HG03280 (cell line): ENCODE results near the gene DOCK1.
"Not testable (repeated sequence)": the region's sequence is repeated elsewhere in the genome, so short reads cannot be mapped to it uniquely, and the experiment has no call there.

ENCODE experiments used
- ATAC-seq: cut with Tn5 transposase; IDR thresholded peaks from one replicate; pipeline ENCODE4 v1.9.1; 2021; ENCODE audit warnings: mild to moderate bottlenecking, moderate library complexity; ENCODE audit not compliant: unreplicated experiment

DOCK1 gene

DNA sequence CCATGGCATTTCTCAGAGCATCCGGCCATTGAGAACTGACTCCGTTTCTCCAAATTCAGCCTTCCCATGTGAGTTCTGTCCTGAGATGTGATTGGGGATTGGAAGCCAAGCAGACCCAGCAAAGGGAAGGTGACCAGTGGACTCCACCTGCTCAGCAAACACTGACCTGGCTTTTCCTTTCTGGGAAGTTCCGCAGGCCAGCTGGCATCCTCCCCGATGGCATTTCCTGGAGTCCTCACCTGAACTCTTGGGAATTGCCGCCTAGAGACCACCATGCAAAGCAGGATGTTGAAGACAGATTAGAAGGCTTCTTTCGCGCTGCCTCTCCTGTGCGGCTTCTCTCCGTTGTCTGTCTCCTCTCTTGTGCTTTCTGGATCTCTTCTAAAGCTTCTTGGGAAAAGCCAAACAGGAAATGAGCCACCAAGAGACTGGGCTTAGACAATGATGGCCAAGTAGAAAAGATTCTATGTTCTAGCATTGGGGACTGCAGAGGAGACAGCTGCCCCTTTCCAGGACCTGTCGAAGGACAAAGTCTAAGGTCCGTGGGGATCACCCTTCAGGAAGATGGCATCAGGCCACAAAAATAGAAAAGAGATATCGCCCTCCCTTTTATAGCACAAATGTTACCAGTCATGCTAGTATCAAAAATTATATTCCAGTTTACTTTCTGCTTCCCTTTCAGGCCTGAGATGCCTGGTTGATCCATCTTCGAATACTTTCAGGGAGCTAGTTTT lies 394.9 kb downstream of the DOCK1 start:
- no peak for ATAC-seq

DNA sequence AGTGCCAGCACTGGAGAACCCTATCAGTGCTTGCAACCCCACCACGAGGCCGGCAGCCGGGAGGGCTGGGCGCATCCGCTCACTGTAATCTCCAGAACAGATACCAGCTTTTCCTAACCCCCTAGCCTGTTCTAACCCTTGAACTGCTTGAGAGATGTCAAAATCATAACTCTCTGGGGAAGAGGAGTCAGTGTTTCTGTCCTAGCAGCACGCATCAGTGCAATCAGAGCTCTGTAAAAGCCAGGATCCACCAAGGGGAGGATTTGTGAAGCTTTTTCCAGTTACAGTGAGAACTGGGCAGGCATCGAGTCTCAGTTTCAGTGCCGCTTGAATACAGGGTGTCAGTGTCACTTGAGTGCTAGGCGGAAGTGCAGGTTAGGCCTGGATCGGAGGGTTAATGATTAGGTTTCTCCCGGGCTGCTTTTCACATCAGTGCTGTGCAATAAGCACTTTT lies 395.7 kb downstream of the DOCK1 start:
- no peak for ATAC-seq

DNA sequence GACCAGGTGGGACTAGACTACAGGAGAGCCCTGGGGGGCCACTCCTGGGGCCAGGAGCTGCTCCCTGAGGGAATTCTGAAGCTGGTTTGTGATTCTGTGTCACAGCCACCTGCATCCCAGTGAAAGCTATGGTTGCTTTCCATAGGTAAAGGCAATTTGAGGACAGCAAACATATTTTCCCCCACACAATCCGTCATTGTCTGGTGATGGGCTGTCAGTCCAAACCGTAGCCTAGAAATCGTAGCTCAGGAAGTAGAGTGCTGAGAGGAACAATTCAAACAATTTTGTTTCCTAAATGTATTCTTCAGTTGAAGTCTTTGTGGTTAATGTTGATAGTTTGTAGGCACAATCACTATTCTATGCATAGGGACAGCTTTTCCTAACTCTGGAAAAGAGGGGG lies 397.1 kb downstream of the DOCK1 start:
- ATAC-seq, result no peak

DNA sequence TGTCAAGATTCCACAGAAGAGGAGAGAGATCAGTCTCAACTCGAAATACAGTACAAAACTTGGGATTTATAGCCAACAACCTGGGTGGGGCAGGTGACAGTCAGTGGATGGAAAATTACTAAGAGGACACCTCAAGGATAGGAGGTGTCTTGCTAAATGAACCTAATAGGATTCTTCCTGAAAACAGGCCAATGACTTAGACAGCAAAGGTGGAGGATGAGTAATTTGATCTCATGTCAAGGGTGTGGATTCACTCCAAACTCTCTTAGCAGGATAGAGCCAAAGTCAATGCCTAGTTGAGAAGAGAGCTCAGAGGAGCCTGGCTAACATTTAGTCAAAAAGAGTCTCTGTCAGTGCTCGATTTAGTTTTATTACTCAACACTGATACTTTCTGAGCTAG lies 397.9 kb downstream of the DOCK1 start:
- ATAC-seq, result no peak

DNA sequence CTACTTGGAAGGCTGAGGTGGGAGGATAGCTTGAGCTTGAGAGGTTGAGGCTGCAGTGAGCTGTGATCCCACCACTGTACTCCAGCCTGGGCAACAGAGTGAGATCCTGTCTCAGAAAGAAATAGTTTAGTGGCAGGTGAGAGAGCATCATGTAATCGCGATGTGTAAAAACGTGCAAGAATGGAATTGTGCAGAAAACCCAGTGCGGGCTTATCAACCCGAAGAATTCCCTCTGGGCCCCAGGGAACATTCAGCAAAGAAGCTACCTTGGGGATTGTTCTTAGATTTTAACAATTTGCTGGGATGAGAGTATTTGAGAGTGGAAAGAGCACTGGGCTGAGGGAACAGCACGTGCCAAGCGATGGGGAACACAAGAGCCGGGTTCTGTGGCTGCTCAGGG lies 398.5 kb downstream of the DOCK1 start:
- no peak for ATAC-seq

DNA sequence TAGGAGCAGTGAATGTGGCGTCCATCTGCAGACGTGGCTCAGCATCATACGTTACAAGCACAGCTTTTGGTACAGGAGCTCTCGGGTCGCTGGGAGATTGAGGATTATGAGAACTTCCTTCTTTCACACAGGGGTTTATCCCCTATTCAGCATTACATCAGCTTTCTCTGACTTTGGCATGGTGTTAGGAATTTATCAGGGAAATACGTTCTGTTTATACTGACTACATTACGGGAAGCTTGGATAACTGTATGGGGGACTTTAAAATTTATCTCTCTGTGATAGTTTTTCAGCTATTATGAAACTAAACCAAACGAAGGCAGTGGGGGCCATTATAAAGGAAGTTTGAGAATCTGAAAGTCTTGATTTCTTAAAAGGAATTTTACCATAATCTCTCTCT lies 401.3 kb downstream of the DOCK1 start:
- no peak for ATAC-seq

DNA sequence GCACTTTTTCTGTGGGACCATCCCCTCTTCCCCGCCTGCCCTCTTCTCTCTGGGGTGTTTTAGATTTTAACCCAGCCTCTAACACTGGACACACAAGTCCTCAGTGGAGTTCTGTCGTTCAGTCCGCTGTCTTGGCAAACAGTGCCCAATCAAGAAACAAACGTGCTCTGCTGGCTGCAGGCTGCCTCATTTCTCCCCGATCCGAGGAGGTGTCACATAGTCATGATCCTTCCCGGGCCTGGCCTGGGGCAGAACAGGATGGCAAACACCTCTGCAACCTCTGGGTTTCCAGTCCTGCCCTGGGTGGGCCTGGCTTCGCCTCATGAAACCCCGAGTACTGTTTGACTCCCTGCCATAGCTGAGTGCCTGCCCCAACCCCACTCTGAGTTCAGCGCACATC lies 402.1 kb downstream of the DOCK1 start:
- ATAC-seq, result no peak

DNA sequence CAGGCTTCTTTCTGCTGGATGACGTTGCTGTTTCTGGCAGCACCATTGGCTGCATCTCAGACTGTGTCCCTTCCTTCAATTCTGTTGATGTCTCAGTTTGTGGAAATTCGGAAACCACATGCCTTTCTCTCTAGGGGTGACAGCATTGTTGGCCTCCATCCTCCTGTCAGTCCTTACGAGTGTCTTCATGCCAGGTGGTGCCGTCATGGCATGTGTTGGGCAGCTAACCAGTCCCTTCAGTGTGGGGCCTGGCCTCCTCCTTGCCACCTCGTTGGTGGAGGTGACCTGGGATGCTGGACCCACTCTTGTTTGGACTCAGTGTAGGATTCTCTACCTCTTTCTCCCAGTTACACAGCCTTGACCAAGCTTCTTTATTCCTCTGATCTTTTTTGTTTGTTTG lies 402.8 kb downstream of the DOCK1 start:
- ATAC-seq, result no peak

DNA sequence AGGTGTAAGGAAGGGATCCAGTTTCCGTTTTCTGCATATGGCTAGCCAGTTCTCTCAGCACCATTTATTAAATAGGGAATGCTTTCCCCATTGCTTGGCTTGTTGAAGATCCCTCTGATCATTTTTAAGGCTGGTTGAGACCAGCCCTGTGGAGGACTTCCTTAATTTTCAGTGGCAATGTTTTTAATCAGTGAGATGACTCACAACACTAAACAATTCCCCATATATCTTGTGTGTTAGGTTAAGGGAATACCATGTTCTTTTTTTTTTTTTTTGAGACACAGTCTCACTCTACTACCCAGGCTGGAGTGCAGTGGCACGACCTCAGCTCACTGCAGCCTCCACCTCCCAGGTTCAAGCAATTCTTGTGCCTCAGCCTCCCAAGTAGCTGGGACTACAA lies 404.4 kb downstream of the DOCK1 start:
- ATAC-seq, result not testable (repeated sequence)

DNA sequence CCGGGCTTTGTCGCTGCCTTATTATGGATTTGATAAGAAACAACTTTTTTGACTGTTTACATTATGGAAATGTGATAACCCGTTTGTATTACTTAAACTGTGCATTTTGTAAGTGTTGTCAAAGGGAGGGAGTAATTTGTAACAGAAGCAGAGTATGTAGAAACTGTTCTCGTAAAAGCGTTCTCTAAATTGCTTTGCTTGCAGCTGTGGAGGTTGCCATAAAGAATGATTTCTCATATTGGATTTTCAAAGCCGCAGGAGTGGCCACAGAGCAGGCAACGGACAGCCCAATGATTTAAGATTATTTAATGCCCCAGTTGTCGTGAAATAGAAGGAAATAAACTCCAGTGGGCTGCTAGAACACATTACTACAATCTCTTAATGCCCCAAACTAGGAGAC lies 405.2 kb downstream of the DOCK1 start:
- ATAC-seq, result no peak

DNA sequence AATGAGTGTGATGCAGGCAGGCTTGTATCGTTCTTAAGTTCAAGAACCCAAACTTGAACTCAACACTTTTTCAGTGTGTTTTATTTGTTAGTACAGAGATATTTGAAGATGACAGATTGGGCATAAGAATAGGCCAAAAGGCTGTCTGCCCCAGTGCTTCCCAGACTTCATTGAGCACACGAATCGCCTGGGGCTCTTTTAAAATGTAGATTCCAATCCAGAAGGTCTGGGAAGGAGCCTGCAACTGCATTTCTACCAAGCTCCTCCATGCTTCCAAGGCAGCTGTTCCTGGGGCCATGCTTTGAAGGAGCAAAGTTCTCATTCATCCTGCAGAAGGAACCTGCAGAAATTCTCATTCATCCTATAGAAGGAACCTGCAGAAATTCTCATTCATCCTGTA lies 405.7 kb downstream of the DOCK1 start:
- ATAC-seq, result no peak

DNA sequence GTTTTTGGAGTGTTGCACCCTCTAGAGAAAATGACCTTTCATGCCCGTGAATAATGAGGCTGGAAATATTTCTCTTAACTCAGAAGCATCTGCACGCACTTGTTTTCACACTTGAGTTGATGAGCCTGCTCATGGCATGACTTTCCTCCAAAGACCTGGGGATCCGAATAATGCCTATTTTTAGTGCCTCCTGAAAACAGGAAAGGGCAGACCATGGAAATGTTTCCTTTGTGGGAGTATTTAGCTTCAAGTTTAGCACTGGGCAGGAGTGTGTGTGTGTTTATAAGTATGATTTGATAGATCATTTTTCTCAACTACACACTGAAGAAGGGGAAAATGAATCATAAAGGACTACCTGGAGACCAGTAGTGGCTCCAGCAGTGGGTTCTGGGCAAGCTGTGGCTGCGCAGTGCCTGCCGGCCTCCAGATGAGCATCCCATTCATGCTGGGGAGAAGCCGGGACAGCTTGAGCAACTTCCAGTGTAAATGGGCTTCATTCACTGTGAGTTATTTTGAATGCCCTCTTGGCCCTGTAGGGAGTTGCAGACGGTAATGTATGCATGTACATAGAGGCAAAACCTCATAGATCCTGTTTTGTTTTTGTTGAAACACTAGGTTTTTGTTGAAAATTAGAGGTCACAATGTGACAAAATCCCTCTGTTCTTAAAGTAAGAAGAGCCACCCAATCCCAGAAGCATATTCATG lies 408.9 kb downstream of the DOCK1 start:
- ATAC-seq, result no peak

DNA sequence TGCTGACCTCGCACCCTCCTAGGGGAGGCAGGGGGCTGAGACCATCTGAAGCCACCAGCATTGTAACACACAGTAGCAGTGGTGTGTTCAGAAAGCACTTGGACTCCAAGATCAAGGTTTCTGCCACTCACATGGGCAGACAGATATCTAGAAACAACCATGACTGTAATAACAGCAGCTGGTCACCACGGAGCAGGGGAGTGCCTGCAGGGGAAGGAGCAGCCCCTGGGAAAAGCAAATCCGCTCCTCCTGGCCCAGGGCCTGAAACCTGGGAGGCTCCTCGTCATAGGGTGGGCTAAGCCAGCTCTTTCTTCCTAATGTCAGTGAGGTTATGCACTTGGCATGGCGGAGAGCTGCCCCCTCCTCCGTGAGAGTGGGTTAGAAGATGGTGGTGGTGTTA lies 409.6 kb downstream of the DOCK1 start:
- no peak for ATAC-seq

DNA sequence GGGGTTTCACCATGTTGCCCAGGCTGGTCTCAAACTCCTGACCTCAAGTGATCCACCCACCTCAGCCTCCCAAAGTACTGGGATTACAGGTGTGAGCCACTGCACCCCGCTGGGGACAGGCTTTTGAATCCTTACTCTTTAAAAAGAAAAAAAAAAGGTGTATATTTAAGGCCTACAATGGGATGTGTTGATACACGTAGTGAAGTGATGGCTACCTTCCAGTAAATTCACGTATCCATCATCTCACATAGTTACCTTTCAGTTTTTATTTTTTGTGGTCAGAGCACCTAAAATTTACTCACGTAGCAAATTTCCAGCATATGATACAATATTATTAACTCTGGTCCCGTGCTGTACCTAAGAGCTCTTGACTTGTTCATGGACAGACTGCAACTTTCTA lies 410.7 kb downstream of the DOCK1 start:
- no peak for ATAC-seq

DNA sequence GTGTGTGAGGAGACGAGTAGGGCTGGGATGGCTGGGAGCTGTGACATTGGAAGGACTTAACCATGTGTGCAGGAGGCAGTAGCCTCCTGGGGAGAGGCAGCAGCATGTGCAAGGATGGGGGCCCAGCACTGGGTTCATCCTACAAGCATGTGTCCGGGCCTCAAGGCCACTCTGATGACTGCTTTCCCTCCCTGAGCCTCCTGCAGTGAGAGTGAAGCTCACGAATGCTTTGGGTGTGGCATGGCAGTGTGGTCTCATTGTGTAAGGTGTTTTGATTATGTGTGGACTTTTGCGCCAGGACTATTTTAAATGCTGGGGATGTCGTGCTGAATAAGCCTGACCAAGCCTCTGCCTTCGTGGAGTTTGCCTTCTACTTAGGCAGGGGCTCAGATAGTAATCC lies 413.2 kb downstream of the DOCK1 start:
- no peak for ATAC-seq

DNA sequence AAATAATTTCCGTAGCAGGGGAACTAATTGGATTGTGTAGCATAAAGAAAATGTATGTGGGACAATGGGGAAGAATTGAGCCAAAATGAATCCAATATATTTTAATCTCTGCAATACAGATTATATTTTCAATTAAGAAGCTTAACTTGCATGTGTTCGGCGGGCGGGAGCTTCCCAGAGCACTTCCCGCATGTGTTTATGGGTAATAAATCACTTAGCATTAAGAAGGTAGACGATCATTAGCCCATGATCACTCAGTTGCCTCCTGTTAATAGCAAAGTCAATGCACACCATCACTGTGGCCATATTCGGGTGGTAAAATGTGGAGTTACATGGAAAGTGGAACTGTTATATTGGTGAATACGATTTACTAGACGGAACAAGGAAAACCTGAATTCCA lies 414.0 kb downstream of the DOCK1 start:
- ATAC-seq, result no peak

DNA sequence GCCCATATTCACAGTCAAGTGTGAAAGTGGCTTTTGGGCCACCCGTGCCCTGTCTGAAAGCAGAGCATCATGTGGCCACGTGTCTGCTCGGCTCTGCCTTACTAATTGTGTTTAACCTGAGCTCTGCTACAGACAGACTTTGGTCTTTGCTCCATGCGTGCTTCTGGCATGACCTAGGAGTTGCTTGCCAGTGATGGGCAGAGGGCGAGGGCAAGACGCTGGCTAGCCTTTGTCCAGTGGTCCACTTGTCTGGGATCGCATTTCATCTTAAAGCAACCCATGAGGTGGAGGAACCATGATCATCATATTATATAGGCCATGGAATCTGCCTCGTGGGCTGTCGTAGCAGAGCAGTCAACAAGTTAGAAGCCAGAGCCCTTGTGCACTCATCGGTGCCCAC lies 414.5 kb downstream of the DOCK1 start:
- ATAC-seq, result no peak

DNA sequence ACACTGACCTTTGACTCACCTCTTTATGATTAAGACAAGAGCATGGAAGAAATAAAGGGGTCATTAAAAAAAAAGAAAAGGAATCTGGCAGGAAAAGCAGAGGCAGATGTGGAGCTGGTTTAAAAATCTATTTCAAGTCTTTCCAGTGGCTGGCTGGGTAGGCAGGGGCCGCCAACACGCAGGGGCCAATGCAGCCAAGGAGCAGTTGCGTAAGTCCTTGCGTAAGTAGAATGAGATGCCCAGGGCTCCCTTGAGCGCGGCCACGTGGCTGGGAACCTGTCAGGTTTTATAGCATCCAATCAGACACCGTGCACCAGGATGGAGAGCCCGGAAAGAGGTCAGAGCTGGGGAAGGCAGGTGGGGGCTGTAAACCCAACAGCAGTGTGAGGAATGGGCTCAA lies 414.9 kb downstream of the DOCK1 start:
- ATAC-seq, result no peak

DNA sequence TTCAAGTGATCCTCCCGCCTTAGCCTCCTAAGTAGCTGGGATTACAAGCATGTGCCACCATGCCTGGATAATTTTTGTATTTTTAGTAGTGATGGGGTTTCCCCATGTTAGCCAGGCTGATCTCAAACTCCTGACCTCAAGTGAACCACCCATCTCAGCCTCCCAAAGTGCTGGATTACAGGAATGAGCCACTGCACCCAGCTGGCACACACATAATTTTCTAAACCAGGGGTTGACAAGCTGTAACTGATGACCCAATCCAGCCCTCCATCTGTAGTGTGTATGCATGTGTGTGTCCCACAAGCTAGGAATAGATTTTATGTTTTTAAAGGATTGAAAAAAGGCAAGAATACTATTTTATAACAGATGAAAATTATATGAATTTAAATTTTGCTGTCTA lies 417.1 kb downstream of the DOCK1 start:
- no peak for ATAC-seq

DNA sequence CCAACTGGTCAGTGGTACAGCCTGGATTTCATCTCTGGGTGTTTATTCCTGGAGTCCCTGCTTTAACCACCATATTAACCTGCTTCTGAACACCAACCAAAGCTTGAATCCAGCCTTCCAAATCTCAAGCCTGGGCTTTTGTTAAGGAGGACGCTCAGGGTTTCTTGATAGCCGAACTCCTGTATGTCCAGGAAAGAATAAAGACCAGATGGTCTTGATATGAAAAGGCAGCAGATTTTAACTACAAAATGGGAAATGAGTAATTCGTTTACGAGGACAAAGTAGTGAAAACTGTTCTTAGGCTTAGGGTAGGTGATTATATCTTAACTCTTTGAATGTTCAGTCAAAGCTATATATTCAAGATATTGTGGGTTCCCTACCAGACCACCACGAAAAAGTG lies 420.3 kb downstream of the DOCK1 start:
- no peak for ATAC-seq

DNA sequence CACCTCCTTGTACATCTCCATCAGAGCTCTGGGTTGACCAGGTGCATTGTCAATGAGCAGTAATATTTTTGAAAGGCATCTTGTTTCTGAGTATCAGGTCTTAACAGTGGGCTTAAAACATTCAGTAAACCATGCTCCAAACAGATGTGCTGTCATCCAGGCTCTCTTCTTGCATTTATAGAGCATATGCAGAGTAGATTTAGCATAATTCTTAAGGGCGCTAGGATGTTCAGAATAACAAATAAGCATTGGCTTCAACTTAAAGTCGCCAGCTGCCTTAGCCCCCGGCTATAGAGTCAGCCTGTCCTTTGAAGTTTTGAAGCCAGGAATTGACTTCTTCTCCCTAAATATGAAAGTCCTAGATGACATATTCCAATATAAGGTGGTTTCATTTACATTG lies 421.7 kb downstream of the DOCK1 start:
- no peak for ATAC-seq

DNA sequence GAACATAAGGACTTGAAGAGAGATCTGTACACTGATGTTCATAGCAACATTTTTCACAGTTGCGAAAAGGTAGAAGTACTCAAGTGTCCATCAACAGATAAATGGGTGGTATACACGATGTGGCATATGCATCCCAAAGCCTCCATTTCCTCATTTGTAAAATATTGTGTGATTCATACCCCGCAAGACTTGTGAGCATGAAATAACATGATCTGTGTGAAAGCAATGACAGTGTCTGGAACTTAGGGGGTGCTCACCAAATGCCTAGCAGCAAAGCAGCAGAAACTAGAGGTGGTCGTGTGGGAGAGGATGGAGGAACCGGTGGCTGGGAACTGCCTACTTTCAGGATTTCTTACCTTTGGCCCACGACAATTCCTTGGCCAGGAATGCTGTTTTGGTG lies 426.5 kb downstream of the DOCK1 start:
- ATAC-seq, result no peak

DNA sequence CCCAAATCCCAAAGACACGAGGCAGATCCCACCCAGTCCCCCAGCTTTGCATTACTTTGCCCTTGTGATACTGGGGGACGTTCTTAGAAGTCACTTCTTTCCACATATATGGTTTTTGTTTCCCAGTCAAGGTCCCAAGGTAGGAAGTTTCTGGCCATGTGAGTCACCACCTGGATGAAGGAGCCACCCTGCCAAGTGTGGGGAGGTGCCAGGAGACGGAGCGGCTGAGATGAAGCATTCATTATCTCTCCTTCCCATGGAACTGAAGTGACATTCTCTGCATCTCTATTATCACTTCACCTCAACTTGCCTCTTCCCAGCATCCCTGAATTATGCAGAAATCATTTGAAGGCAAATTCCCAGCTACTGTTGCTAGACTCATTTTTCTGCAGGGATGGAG lies 427.4 kb downstream of the DOCK1 start:
- no peak for ATAC-seq
